Neural cell (in vitro differentiated cells): ENCODE results near the gene POLK.

Experiments
- CTCF ChIP-seq: fragments of 450-650 bp; IDR thresholded peaks from 2 replicates; pipeline ENCODE4 v1.5.1; 2014; ENCODE audit warnings: antibody characterized with exemption, mild to moderate bottlenecking, moderate library complexity; ENCODE audit not compliant: poor library complexity, severe bottlenecking
- EP300 ChIP-seq: fragments of 450-650 bp; conservative IDR thresholded peaks from 2 replicates; pipeline ENCODE4 v1.6.1; 2014; ENCODE audit warnings: antibody characterized with exemption, mild to moderate bottlenecking, moderate library complexity; ENCODE audit not compliant: poor library complexity, severe bottlenecking
- EZH2 ChIP-seq: fragments of 200-600, 300-800 bp; shearing (Covaris generic), sonication (generic); IDR thresholded peaks from 2 replicates; pipeline ENCODE4 v1.6.1; 2014; ENCODE audit warnings: antibody characterized with exemption, low read length, borderline replicate concordance, mild to moderate bottlenecking; ENCODE audit not compliant: insufficient read depth, poor library complexity, severe bottlenecking
- MXI1 ChIP-seq: fragments of 450-650 bp; conservative IDR thresholded peaks from 2 replicates; pipeline ENCODE4 v1.6.1; 2014; ENCODE audit warnings: antibody characterized with exemption, mild to moderate bottlenecking; ENCODE audit not compliant: poor library complexity, severe bottlenecking
- POLR2AphosphoS5 ChIP-seq: IDR thresholded peaks from 2 replicates; pipeline ENCODE4 v1.6.1; 2012
- RAD21 ChIP-seq: fragments of 450-650 bp; conservative IDR thresholded peaks from 2 replicates; pipeline ENCODE4 v1.6.1; 2014; ENCODE audit warnings: antibody characterized with exemption, mild to moderate bottlenecking, moderate library complexity
- REST ChIP-seq: IDR thresholded peaks from 2 replicates; pipeline ENCODE4 v1.6.1; 2012; ENCODE audit warnings: borderline replicate concordance
- SMC3 ChIP-seq: fragments of 450-650 bp; conservative IDR thresholded peaks from 2 replicates; pipeline ENCODE4 v1.6.1; 2014; ENCODE audit warnings: antibody characterized with exemption, mild to moderate bottlenecking, moderate library complexity; ENCODE audit not compliant: poor library complexity
- TAF1 ChIP-seq: IDR thresholded peaks from 2 replicates; pipeline ENCODE4 v1.6.1; 2012; ENCODE audit warnings: low read depth

GRCh38 chr5:75626959-75627358 is 115.3 kb downstream of the POLK start:
- TF ChIP-seq CTCF (no peak), RAD21 (no peak), MXI1 (no peak), POLR2AphosphoS5 (no peak), EZH2 (no peak), SMC3 (no peak), EP300 (no peak), TAF1 (no peak), REST (no peak)
